NCI-H524 (cell line): ENCODE results near the gene MYLK4.

Experiments used
- DNase-seq, 2 experiments: peaks; one replicate each; lab custom pipeline; 2025; lab: John Stamatoyannopoulos, UW

The MYLK4 gene

GRCh38 chr6:2733736-2734480, 16.8 kb downstream of the MYLK4 start:
- peak; percentile 30 to 85 for DNase-seq

GRCh38 chr6:2733324-2733723, 17.4 kb downstream of the MYLK4 start:
- DNase-seq, result no peak

GRCh38 chr6:2732503-2733089, 18.1 kb downstream of the MYLK4 start:
- DNase-seq, result no peak

- DNase-seq, result no peak
Observed at GRCh38 chr6:2731281-2731909, 19.3 kb downstream of the MYLK4 start.

- DNase-seq, result no peak
Observed at GRCh38 chr6:2730353-2731107, 20.2 kb downstream of the MYLK4 start.

- no peak for DNase-seq
Observed at GRCh38 chr6:2729921-2730320, 20.8 kb downstream of the MYLK4 start.

GRCh38 chr6:2725999-2726567, 24.6 kb downstream of the MYLK4 start:
- no peak for DNase-seq

- no peak for DNase-seq
Observed at GRCh38 chr6:2725364-2725988, 25.2 kb downstream of the MYLK4 start.

GRCh38 chr6:2721219-2721618, 29.5 kb downstream of the MYLK4 start:
- DNase-seq, result no peak

- no peak for DNase-seq
Observed at GRCh38 chr6:2719093-2719455, 31.6 kb downstream of the MYLK4 start.

- no peak for DNase-seq
Observed at GRCh38 chr6:2718334-2719092, 32.2 kb downstream of the MYLK4 start.

- no peak for DNase-seq
Observed at GRCh38 chr6:2716936-2717700, 33.6 kb downstream of the MYLK4 start.

GRCh38 chr6:2715737-2716136, 35.0 kb downstream of the MYLK4 start:
- DNase-seq, result no peak

GRCh38 chr6:2714111-2714895, 36.4 kb downstream of the MYLK4 start:
- peak in 1 of 2 experiments; percentile 25 for DNase-seq

GRCh38 chr6:2713473-2714110, 37.1 kb downstream of the MYLK4 start:
- DNase-seq, result no peak

- DNase-seq, result no peak
Observed at GRCh38 chr6:2712102-2712501, 38.6 kb downstream of the MYLK4 start.

GRCh38 chr6:2710412-2710811, 40.3 kb downstream of the MYLK4 start:
- no peak for DNase-seq

GRCh38 chr6:2708456-2708855, 42.3 kb downstream of the MYLK4 start:
- DNase-seq, result no peak

- peak; percentile 92 to 95 for DNase-seq
Observed at GRCh38 chr6:2706558-2706957, 44.2 kb downstream of the MYLK4 start.
